Stimulated activated naive CD8-positive, alpha-beta T cell treated with anti-CD3 and anti-CD28 coated beads, Interleukin-15, Interleukin-2, amounts not matched to agents 100 ng/mL and 50 ng/mL, for 24 hours (primary cell): ENCODE results near the gene C17orf58.

Experiments
- H3K27ac Mint-ChIP-seq: one replicate; pipeline ENCODE4 v1.8.0; 2021; ENCODE audit warnings: mild to moderate bottlenecking, mixed read lengths
- H3K27me3 Mint-ChIP-seq: one replicate; pipeline ENCODE4 v1.8.0; 2021; ENCODE audit warnings: mixed read lengths
- H3K36me3 Mint-ChIP-seq: one replicate; pipeline ENCODE4 v1.8.0; 2021; ENCODE audit warnings: low read depth, mixed read lengths
- H3K4me1 Mint-ChIP-seq: one replicate; pipeline ENCODE4 v1.8.0; 2021; ENCODE audit warnings: low read depth, mixed read lengths
- H3K4me3 Mint-ChIP-seq: one replicate; pipeline ENCODE4 v1.8.0; 2021; ENCODE audit warnings: mild to moderate bottlenecking, mixed read lengths
- H3K9me3 Mint-ChIP-seq: one replicate; pipeline ENCODE4 v1.8.0; 2021; ENCODE audit warnings: mixed read lengths

The C17orf58 gene

GRCh38 chr17:67946513-67946912 lies 49.8 kb downstream of the C17orf58 start:
- peaks cover 68% of the 10 kb centered on the region for H3K36me3 Mint-ChIP-seq

GRCh38 chr17:67944035-67944434 lies 52.2 kb downstream of the C17orf58 start:
- Mint-ChIP-seq H3K36me3 (peaks cover 75% of the 10 kb centered on the region), H3K9me3 (no peaks in the 10 kb centered on the region), H3K27ac (no peak overlapping the region), H3K4me1 (no peaks in the 10 kb centered on the region), H3K4me3 (no peak overlapping the region), H3K27me3 (no peaks in the 10 kb centered on the region)

More at GRCh38 chr17:67946513-67946912, 49.8 kb downstream of the C17orf58 start:
- Mint-ChIP-seq H3K4me1 (no peaks in the 10 kb centered on the region), H3K4me3 (no peak overlapping the region), H3K27me3 (no peaks in the 10 kb centered on the region), H3K27ac (no peak overlapping the region), H3K9me3 (no peaks in the 10 kb centered on the region)

- Mint-ChIP-seq H3K27me3 (no peaks in the 10 kb centered on the region), H3K9me3 (no peaks in the 10 kb centered on the region), H3K4me1 (no peaks in the 10 kb centered on the region), H3K4me3 (no peak overlapping the region), H3K27ac (no peak overlapping the region), H3K36me3 (peaks cover 74% of the 10 kb centered on the region)
These were observed 53.5 kb downstream of the C17orf58 start for GRCh38 chr17:67942810-67943209.
